HG02678 (cell line): Measurements from ENCODE around the gene MAGEB18.

Experiments used
- ATAC-seq: cut with Tn5 transposase; IDR thresholded peaks from one replicate; pipeline ENCODE4 v1.9.1; 2021; ENCODE audit warnings: mild to moderate bottlenecking, moderate library complexity; ENCODE audit not compliant: unreplicated experiment

Gene MAGEB18

DNA sequence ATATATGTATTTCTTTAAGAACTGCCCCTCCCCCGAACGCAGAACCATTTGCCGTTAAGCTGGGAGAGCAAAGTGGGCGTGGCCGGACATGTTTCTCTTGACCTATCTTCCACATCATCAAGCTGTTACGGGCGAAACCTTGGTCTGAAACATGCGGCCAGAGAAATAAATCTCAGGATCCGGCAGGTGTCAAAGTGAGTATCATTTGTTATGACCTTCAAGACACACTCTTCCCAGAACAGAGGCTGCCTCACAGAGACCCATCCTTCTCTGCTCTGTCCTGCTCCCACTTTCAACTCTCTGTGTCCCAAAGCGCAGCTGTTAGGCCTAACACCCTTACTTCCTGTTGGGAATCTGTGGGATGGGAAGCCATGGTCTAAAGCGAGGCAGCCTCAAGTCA lies at the start of gene MAGEB18:
Gene MAGEB18, plus strand, starts transcription at position 70 of the 400 bp plus-strand sequence. CDS start 643 bp downstream, outside the sequence.
- ATAC-seq: no peak

GRCh38 chrX:26100421-26100920 lies 37.7 kb upstream of the MAGEB18 start:
- no peak for ATAC-seq

DNA sequence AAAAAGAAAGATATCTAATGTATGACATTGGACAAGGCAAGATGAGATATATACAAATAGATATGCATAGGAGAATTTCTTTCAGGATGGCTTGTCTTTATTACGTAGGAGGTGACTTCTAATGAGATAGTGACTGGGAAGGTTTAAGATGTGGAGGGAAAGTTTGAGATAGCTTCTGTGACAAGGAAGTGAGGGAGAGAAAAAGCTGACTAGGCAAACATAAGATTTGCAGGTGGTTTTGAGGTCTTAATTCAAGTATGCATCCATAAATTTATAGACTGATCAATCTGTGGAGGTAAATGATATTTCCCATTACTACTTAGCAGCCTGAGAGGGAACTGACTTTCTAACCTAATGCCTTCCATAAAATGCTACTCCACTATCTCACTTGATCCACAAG lies 29.0 kb upstream of the MAGEB18 start:
- ATAC-seq: no peak

- no peak for ATAC-seq
These were observed 7.9 kb downstream of the MAGEB18 start for GRCh38 chrX:26146024-26146423.

DNA sequence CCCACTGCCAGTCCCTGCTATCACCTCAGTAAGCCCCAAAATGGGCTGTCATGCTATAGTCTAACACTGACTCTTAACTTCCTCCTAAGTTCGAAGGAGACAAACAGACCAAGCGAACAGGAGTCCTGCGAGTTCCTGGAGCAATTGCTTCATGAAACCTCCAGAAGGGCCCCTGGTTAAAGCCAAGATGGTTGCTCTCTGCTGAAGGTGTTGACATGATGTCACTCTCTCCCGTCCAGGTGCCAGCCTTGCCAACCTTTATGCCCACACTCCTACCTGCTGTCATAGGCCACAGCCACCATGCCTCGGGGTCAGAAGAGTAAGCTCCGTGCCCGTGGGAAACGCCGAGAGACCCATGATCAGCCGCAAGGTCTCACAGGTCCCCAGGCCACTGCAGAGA lies 22.2 kb downstream of the MAGEB18 start, which contains the start of gene MAGEB6B:
Gene MAGEB6B, plus strand, starts transcription at position 301 of the 400 bp plus-strand sequence. Its CDS starts 0 bp downstream, at position 301.
- ATAC-seq: no peak
